Dedifferentiated amniotic fluid mesenchymal stem cell (primary cell): ENCODE measurements around the gene SETD2.
"Not testable (repeated sequence)": the region's sequence is repeated elsewhere in the genome, so short reads cannot be mapped to it uniquely, and the experiment has no call there.

Experiments
- DNase-seq: peaks from one replicate; pipeline ENCODE4 v3.0.0-alpha.2; 2016; ENCODE audit errors: extremely low spot score

Gene SETD2

DNA sequence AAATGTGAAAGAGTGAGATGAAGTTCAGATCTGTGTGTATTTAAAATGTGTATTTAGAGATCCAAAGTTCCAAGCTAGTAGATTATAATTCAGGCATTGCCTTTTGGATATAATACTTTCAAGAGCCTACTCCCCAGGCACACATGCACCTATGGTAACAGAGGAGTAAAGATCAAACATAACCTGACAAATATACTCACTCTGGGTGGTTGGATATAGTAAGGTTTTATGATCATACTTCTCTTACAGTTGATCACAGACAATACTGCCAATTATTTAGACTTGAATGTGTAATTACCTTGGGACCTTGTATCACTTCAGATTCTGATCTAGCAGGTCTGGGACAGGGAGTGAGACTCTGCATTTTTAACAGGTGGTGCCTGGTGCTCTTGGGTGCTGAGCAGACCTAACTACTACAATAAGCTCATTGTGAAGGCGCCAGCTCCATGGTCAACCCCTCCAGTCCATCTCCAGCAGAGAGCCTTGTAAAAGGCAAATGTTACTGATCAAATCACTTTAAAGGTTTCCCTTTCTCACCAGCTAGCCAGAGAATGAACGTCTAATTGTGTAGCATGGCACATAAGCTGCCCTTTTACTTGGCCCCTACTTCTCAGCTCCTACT is 128.9 kb downstream of the SETD2 start:
- no peak for DNase-seq

DNA sequence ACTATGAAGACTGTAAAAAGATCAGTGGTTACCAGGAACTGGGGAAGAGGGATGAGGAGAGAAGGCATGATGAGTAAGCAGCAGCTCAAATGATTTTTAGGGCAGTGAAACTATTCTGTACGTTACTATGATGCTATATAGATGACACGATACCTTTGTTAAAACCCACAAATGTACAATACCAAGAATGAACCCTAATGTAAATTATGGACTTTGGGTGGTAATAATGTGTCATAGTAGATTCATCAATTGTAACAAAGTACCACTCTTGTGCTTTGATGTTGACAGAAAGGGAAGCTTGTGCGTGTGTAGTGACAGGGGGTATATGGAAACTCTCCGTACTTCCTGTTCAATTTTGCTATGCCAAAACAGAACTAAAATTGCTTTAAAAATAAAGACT is 132.9 kb downstream of the SETD2 start:
- not testable (repeated sequence) for DNase-seq

- no peak for DNase-seq
Measured at GRCh38 chr3:47028667-47029066, 135.2 kb downstream of the SETD2 start.

DNA sequence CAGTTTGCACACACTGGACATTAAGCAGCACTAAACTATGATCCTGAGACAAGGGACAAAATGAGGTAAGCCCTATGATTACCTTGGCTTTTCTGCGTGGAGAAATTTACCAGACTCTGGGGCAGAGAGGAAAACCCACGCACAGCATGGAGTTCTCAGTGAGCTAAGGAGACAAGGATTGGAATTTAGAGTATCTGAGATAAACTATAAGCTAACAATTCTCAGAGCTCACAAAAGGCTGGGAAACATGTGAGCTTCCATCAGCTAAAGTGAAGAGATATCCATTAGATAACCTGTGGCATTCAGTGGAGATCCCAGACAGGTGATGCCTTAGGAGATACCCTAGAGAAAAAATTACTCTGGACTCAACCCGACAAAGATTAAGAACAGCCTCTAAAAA is 135.8 kb downstream of the SETD2 start:
- no peak for DNase-seq

DNA sequence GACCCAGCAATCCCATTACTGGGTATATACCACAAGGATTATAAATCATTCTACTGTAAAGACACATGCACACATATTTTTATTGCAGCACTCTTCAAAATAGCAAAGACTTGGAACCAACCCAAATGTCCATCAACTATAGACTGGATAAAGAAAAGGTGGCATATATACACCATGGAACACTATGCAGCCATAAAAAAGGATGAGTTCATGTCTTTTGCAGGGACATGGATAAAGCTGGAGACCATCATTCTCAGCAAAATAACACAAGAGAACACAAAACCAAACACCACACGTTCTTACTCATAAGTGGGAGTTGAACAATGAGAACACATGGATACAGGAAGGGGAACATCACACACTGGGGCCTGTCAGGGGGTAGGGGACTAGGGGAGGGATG is 137.5 kb downstream of the SETD2 start:
- DNase-seq = not testable (repeated sequence)

DNA sequence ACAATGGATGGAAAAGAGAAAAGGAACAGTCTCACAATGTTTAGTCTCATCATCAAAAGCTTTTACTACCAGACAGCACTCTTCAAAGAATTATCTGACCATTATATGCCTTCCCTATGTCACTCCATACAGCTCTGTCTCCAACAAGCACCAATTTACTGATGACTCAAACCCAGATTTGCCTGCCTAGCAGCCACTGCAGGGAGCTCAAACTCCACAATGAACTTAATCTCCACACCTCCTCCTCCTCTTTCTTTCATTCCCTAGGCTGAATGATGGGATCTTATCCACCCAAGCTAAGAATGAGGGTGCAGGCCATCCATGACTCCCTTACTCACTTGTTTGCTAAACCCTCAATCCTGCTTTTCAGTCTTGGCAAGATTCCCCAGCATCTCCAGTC is 139.0 kb downstream of the SETD2 start:
- no peak for DNase-seq

- DNase-seq = no peak
Measured at GRCh38 chr3:47022641-47023071, 141.3 kb downstream of the SETD2 start.

DNA sequence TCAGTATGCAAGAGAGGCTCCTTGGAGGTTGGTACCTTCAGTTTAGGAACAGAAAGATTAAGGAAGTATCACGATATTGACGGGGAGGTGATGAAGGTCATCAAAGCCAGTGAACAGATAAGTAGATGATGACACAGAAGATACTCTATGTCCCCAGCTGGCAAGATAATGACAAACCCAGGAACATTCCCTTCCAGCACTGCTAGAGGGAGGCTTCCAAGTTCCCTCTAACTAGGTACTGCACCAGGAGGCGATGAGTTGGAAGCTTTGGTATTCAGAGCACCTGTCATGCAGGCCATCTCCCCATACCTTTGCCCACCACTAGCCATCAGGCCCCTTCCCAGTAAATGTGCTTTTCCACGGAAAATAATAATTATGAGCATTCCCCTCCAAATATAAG is 143.6 kb downstream of the SETD2 start:
- DNase-seq = no peak

DNA sequence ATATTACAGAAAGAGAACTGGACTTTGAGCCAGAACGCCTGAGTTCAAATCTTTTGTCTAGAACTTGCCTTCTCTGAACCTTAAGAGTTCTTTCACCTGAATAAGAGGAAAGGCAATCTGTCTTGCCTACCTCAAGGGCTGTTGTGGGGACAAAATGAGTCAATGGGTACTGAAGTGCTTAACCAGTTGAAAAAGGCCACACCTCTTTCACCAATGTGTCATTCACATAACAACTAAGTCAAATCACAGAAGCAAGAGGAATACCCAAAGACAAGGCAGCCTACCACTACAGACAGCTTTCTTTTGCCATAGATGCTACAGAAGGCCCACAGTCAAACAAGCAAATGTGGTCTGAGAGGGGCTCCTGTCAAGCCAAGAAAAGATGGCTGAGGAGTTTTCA is 144.7 kb downstream of the SETD2 start:
- no peak for DNase-seq

DNA sequence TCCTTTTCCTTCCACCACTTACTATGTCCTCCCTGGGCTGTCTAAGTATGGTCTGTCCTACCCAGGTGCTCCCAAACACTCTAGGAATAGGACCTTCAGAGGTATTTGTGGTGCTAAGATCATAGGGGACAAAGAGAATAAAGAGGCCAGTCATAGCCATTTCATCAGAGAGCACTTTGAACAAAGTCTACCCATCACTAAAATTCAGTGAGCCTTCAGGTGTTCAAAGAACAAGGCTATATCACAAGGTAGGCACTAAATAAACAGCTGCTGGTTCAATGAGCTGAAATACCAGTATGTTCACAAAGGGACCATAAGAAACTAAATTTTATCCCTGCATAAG is 145.7 kb downstream of the SETD2 start:
- DNase-seq = no peak

DNA sequence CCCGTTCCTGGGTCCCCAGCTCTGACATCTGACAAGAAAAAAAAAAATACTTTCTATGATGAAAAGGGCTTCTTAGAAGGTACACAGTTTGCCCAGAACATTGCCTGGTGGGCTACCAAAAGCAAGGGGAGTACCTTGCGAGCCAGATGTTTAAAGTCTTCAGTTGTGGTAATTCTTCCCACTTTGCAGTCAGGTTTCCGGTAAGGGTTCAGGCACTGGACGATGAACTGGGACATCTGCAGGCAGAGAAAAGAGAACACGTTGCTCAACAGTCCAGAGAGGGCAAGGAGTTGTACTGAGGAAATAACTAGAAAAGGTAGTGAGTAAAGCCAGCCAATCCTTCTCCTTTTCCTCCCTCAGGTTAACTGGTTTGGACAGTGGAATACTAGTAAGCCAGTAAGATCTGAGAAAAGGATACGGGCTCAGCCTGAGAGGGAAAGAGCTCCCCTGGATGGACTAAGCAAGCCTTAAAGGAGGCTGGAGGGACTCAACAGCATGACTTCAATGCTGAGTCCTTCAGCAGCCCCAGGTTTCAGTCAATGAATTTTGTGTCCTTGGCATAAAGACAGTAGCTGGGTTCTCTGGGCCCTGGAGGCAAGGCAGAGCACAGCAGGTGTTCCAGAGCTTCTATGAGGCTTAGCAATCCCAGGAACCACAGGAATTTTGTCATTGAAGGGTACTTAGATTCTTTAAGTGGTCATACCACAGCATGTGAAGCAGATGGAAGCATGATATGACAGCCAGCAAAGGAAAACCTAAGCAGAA is 146.2 kb downstream of the SETD2 start:
- no peak for DNase-seq

- peak; percentile 18 for DNase-seq
Measured at GRCh38 chr3:47016934-47017435, 146.9 kb downstream of the SETD2 start.

GRCh38 chr3:47016086-47016933 is 147.6 kb downstream of the SETD2 start:
- no peak for DNase-seq

DNA sequence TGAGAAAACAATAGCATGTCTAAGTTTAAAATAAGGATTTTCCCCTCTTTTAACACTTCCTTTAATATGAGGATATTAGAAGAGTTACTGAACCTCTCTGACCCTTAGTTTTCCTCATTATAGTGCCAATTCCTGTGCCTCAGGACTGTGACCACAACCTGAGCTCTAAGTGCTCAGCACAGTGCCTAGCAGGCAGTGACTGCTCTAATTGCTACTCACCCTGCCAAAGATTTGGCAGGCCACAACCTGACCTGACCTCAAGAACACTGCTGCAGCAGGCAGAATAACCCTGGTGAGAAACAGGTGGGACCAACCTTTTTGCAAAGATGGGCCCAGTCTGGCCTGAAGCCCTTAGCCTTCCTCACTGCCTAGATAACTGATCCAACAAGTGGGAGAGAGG is 148.8 kb downstream of the SETD2 start:
- DNase-seq = no peak

- DNase-seq = no peak
Measured at GRCh38 chr3:47014036-47014435, 149.9 kb downstream of the SETD2 start.

DNA sequence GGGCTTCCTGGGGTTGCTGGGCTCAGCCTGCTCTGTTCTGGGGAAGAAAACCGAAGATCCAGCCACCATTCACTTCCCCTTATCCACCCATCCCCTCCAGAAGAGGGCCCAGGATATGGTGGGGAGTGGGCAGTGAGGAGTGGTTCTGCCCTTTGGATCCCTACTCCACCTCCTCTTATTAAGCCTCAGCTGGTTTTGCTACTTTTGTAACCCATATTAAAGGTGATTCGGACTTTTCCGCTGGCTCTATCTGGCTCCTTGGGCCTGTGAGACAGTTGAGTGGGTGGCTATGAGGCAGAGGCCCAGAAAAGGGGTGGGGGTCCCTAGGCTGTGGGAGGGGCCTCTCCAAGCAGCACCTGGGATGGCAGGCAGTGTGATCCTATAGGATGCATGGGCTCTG is 150.7 kb downstream of the SETD2 start:
- no peak for DNase-seq

DNA sequence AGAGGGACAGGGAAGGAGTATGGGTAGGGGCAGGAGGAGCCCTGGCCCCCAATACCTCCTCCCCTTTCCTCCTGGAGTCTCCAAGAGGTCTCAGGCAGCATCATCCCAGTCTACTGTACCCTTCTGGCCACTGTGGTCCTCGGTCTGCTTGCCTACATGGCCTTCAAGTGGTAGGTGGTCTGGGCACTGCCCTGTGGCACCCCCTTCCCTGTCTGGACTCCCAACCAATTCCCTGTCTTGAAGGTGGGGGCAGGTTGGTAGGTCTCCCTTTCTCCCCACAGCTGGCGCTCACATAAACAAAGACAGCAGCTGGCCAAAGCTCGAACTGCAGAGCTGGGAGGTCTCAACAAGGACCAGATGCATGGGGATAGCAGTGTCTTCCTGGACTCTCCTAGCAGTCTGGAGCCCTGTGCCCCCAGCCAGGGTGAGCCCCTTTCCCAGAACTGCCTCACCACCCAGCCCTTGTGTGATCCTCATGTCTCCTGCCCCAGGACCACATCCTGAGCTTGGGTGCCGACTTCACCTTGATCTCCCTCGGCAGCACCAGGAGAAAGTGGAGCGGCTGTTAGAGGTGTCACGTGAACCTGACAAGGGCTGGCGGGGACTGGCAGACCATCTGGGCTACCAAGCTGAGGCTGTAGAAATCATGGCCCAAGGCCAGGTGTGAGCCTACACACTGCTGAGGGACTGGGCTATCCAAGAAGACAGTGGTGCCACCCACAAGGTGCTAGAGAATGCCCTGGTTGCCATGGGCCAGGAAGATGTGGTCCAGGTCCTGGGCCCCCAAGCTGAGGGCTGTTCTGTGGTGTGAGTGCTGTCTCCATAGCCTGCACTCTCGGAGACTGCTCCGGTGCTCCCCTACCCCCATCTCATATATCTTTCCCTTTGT is 151.3 kb downstream of the SETD2 start:
- no peak for DNase-seq

DNA sequence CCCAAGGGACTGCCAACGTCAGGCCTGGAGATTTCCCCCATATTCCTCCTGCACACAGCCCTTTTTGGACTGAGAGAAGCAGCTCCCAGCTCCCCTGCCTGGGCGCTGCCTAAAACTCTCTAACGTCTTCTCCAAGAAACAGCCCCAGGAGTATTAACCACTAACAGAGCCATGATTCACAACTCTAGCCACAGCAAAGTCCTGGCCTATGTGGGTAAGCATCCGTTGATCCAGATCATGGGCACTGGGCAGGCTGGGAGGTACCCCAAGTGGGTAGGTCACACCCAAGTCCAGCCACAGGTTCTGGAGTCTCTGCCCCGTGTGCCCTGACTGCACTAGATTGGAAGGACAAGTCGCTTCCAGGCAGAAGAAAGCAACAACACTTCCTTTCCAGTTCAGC is 152.5 kb downstream of the SETD2 start:
- no peak for DNase-seq

GRCh38 chr3:47010910-47011309 is 153.0 kb downstream of the SETD2 start:
- no peak for DNase-seq

- no peak for DNase-seq
Measured at GRCh38 chr3:47010111-47010712, 153.7 kb downstream of the SETD2 start.
